NT2/D1 (cell line): ENCODE results near the gene KDM2A.

Experiments
- SUZ12 ChIP-seq: IDR thresholded peaks from 2 replicates; pipeline ENCODE4 v1.6.1; 2011; ENCODE audit not compliant: insufficient read length, insufficient read depth; ENCODE audit errors: extremely low read depth
- YY1 ChIP-seq: IDR thresholded peaks from 2 replicates; pipeline ENCODE4 v1.6.1; 2011; ENCODE audit not compliant: insufficient read length, insufficient read depth
- ZNF274 ChIP-seq: IDR thresholded peaks from 2 replicates; pipeline ENCODE4 v1.6.1; 2011; ENCODE audit warnings: mild to moderate bottlenecking, low read depth, low read length

- TF ChIP-seq ZNF274 (no peak), SUZ12 (no peak), YY1 (no peak)
These were observed 158.3 kb downstream of the KDM2A start for GRCh38 chr11:67277231-67277961.
